ENCODE data around the gene SYT2. TPM values are rescaled to one million over a fixed set of nuclear protein-coding genes. Genes with fewer than 3 reads are reported as not detected.
A peak's percentile ranks its signal among the peaks of the same experiment; 100 is the strongest.
"Not testable (repeated sequence)": the region's sequence is repeated elsewhere in the genome, so short reads cannot be mapped to it uniquely, and the experiment has no call there.

The SYT2 gene
- total and polyA plus RNA-seq, 12 donors: under 0.01 to 0.07 (median 0.02) TPM; not detected in 9

DNA sequence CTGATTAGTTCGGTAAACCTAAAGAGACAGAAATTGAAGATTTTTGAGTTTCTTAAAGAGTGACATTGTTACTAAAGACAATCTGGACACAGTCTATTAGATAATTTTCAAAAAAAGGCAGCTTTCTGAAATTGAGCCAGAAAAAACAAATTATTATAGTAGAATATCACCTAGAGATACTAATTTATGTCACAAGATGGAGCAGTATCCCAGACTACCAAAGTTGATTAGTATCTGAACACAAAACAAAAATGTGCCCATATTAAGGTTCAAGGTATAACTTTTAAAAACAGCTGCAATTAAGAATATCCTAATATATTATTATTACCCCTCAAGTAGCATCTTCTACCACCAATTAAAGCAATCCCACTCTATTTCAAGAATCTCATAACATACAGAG, 40.5 kb upstream of the SYT2 start:
- Histone ChIP-seq H3K27ac (no peak overlapping the region), H3K4me3 (no peak overlapping the region), H3K27me3 (no peaks in the 10 kb centered on the region), H3K36me3 (peaks cover 0 to 100% (median 60%) of the 10 kb centered on the region in 9 donors), H3K9me3 (no peaks in the 10 kb centered on the region), H3K4me1 (peaks cover 0 to 5% (median 0%) of the 10 kb centered on the region in 9 donors)
- ATAC-seq: no peak
- intact Hi-C loops (cut with DNase I): loop anchor here in 5 of 10 donors (10.0 kb wide), 2 partner anchors 144 to 244 kb away; no protein-coding TSS in a partner anchor
- TF ChIP-seq, protein P1, sequence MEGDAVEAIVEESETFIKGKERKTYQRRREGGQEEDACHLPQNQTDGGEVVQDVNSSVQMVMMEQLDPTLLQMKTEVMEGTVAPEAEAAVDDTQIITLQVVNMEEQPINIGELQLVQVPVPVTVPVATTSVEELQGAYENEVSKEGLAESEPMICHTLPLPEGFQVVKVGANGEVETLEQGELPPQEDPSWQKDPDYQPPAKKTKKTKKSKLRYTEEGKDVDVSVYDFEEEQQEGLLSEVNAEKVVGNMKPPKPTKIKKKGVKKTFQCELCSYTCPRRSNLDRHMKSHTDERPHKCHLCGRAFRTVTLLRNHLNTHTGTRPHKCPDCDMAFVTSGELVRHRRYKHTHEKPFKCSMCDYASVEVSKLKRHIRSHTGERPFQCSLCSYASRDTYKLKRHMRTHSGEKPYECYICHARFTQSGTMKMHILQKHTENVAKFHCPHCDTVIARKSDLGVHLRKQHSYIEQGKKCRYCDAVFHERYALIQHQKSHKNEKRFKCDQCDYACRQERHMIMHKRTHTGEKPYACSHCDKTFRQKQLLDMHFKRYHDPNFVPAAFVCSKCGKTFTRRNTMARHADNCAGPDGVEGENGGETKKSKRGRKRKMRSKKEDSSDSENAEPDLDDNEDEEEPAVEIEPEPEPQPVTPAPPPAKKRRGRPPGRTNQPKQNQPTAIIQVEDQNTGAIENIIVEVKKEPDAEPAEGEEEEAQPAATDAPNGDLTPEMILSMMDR (IDR thresholded peaks at IDR 0.05): peak in 5 of 9 donors; percentile 11 to 43 (median 27)
- DNase-seq: no peak
- WGBS, 2 donors: 87 to 92% methylated on average over 1 of the region's 1 CpG

DNA sequence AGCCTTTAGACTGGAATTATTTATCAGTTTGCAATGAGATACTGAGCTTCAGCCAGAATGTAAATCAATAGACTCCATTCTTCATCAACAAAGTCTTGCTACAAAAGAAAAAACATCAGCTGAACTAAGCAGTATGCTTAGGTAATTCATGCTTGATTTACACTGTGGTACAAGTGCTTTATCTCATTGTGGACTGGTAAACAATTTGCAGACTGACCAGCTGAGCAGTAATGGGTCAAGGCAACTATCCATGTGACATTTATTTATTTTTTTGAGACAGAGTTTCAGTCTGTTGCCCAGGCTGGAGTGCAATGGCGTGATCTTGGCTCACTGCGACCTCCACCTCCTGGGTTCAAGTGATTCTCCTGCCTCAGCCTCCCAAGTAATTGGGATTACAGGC, 39.8 kb upstream of the SYT2 start:
- peaks cover 0 to 1% (median 0%) of the 10 kb centered on the region in 11 donors for H3K9me3 ChIP-seq
- TF ChIP-seq, protein P1 (IDR thresholded peaks at IDR 0.05): no peak
- DNase-seq (no peak), ATAC-seq (no peak)
- H3K27ac ChIP-seq: no peak overlapping the region
- peaks cover 0 to 100% (median 60%) of the 10 kb centered on the region in 9 donors for H3K36me3 ChIP-seq
- H3K27me3 ChIP-seq: no peaks in the 10 kb centered on the region
- peaks cover 0 to 5% (median 0%) of the 10 kb centered on the region in 9 donors for H3K4me1 ChIP-seq
- intact Hi-C loops (cut with DNase I): loop anchor here in 5 of 10 donors (10.0 kb wide), 2 partner anchors 145 to 245 kb away; no protein-coding TSS in a partner anchor
- no peak overlapping the region for H3K4me3 ChIP-seq
- WGBS, 2 donors: 91 to 94% methylated on average over 2 of the region's 2 CpGs

DNA sequence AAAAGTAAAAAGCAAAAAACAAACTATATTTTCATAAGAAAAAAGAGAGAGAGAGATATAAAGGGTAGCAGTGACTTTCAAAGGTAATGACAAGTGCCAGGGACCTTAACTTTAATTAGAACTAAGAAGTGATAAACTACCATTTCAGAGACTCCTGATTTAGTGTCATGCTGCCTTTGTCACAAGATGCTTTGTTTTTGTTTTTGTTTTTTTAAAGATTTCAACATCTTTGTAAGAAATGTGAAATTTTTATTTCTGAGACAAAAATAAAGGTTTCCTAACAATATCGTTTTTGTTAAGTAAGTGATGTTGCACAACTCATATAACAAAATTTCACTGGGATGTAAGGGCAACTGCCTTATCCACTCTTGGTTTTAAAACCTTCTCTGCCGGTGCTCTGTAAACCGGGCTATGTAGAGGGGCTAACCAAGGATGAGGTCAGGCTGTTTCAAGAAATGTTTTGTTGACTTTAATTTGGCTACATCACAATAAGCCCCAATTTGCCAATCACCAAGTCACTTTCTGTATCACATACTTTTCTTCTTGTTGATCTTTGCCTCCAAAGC, 35.2 kb upstream of the SYT2 start:
- H3K4me1 ChIP-seq: no peaks in the 10 kb centered on the region
- H3K4me3 ChIP-seq: no peak overlapping the region
- no peak for DNase-seq
- 94 to 96% methylated on average over 3 of the region's 3 CpGs for WGBS, 2 donors
- no peak overlapping the region for H3K27ac ChIP-seq
- H3K9me3 ChIP-seq: peaks cover 0 to 6% (median 0%) of the 10 kb centered on the region in 11 donors
- no peaks in the 10 kb centered on the region for H3K27me3 ChIP-seq
- H3K36me3 ChIP-seq: peaks cover 0 to 100% (median 59%) of the 10 kb centered on the region in 9 donors
- TF ChIP-seq, protein P1 (IDR thresholded peaks at IDR 0.05): no peak
- ATAC-seq: no peak
- intact Hi-C loops (cut with DNase I): no loop called here

DNA sequence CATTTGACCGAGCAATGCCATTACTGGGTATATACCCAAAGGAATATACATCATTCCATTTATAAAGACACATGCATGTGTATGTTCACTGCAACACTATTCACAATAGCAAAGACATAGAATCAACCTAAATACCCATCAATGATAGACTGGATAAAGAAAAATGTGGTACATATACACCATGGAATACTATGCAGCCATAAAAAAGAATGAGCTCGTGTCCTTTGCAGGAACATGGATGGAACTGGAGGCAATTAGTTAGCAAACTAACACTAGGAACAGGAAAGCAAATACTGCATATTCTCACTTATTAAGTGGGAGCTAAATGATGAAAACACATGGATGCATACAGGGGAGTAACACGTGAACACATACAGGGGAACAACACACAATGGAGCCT, 34.5 kb upstream of the SYT2 start:
- DNase-seq; H3K27ac ChIP-seq; H3K4me1 ChIP-seq; H3K9me3 ChIP-seq; intact Hi-C loops (cut with DNase I); H3K4me3 ChIP-seq; H3K27me3 ChIP-seq; ATAC-seq: not testable (repeated sequence)
- peaks cover 0 to 100% (median 53%) of the 10 kb centered on the region in 9 donors for H3K36me3 ChIP-seq
- WGBS, 2 donors: 98% methylated on average over 3 of the region's 3 CpGs

DNA sequence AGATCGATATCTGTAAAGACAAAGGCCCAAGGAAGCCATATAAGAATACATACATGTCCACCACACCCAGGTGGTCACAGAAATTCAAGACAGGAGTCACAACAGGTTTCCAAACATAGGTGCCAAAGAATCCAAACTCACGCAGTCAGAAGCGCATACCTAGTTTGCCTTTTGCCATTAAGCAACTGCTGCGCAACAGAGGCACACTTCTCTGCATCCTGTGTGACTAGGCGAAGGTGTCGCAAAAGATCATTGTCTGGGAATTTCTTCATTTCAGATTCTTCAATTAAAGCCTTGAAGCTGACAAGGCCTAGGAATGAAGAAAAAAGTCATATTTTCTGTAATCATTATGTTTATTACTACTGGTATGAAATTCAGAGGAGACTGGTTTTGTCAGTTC, 32.2 kb upstream of the SYT2 start:
- ATAC-seq (no peak), DNase-seq (no peak)
- Histone ChIP-seq H3K27me3 (no peaks in the 10 kb centered on the region), H3K4me1 (no peaks in the 10 kb centered on the region), H3K4me3 (no peak overlapping the region), H3K36me3 (peaks cover 0 to 98% (median 42%) of the 10 kb centered on the region in 9 donors), H3K9me3 (peaks cover 0 to 6% (median 0%) of the 10 kb centered on the region in 11 donors), H3K27ac (no peak overlapping the region)
- TF ChIP-seq, protein P1 (IDR thresholded peaks at IDR 0.05): no peak
- intact Hi-C loops (cut with DNase I): no loop called here
- WGBS, 2 donors: 96 to 97% methylated on average over 6 of the region's 6 CpGs
